GM10266 (cell line): ENCODE data around the gene KIF5A.

Experiments
- DNase-seq: peaks from one replicate; pipeline ENCODE4 v3.0.0; 2012; ENCODE audit errors: extremely low spot score
- TF ChIP-seq, protein P1 (sequence below): IDR thresholded peaks from 2 replicates; pipeline ENCODE4 v1.5.1; 2012; ENCODE audit warnings: mild to moderate bottlenecking, low read depth; ENCODE audit not compliant: control insufficient read depth, insufficient read depth; ENCODE audit errors: missing control alignments

KIF5A gene

DNA sequence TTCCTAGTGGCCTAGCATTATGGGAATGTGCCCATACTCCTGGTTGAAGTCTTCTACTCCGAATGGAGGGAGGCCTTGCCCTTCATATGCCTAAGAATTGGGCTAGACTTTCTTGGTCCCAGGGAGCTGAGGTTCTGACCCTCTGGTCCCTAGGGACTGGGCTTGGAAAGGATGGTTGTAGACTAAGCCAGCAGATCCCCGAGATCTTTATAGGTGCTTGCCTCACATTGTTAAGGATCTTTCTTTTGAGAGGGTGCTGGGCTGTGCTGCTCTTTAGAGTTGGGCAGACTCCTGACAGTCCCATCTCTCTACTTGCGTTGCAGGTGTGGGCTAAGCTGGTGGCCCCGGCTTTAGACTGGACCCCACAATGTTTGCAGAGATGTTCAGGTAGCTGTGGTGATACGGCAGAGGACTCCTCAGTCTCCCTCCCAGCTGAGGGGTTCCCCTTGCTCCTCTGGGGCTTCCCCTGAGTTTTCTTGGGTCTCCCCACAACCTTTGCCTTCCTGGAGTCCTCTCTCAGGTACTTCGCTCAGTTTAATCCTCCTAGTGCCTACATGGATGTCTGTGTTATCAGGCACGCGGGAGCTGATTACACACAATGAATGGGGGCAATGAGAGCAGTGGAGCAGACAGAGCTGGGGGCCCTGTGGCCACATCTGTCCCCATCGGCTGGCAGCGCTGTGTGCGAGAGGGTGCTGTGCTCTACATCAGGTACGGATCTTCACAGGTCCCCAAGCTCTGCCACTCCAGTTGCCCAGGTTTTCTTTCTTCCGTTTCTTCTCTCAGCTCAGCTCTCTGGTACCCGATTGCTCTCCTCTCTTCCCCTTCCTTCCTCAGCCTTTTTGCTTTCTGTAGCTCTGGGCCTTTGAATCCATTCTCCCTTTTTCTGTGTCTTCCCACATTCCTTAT, 25.9 kb upstream of the KIF5A start:
- TF ChIP-seq, protein P1, sequence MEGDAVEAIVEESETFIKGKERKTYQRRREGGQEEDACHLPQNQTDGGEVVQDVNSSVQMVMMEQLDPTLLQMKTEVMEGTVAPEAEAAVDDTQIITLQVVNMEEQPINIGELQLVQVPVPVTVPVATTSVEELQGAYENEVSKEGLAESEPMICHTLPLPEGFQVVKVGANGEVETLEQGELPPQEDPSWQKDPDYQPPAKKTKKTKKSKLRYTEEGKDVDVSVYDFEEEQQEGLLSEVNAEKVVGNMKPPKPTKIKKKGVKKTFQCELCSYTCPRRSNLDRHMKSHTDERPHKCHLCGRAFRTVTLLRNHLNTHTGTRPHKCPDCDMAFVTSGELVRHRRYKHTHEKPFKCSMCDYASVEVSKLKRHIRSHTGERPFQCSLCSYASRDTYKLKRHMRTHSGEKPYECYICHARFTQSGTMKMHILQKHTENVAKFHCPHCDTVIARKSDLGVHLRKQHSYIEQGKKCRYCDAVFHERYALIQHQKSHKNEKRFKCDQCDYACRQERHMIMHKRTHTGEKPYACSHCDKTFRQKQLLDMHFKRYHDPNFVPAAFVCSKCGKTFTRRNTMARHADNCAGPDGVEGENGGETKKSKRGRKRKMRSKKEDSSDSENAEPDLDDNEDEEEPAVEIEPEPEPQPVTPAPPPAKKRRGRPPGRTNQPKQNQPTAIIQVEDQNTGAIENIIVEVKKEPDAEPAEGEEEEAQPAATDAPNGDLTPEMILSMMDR: no peak
- DNase-seq: no peak

DNA sequence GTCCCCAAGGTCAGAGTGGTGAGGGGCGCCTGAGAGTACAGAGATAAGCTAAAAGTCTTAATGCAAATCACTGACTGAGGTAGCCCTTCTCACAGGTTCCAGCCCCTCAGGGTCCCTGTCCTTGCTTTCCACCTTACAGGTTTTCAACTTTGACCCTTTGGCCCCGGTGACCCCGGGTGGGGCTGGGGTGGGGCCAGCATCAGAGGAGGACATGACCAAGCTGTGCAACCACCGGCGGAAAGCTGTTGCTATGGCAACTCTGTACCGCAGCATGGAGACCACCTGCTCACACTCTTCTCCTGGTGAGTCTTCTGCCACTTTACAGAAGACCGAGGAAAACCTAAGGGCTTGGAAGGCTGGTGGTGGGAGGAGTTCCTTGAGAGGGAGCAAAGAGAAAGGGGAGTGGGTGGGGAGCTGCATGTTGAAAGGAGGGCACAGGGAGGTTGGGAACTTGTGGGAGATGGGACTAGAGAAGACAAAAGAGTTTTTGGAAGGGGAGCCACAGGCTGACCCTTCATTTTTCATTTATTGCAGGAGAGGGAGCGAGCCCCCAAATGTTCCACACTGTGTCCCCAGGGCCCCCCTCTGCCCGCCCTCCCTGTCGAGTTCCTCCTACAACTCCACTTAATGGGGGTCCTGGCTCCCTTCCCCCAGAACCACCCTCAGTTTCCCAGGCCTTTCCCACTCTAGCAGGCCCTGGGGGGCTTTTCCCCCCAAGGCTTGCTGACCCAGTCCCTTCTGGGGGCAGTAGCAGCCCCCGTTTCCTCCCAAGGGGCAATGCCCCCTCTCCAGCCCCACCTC, 24.8 kb upstream of the KIF5A start:
- no peak for DNase-seq
- TF ChIP-seq, protein P1: no peak

DNA sequence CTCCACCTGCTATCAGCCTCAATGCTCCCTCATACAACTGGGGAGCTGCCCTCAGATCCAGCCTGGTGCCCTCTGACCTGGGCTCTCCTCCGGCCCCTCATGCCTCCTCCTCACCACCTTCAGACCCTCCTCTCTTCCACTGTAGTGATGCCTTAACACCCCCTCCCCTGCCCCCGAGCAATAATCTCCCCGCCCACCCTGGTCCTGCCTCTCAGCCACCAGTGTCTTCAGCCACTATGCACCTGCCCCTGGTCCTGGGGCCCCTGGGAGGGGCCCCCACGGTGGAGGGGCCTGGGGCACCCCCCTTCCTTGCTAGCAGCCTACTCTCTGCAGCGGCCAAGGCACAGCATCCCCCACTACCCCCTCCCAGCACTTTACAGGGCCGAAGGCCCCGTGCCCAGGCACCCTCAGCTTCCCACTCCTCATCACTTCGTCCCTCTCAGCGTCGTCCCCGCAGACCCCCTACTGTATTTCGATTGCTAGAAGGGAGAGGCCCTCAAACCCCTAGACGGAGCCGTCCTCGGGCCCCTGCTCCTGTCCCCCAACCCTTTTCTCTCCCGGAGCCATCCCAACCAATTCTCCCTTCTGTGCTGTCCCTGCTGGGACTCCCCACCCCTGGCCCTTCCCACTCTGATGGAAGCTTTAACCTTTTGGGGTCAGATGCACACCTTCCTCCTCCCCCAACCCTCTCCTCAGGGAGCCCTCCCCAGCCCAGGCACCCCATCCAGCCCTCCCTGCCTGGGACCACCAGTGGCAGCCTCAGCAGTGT, 24.0 kb upstream of the KIF5A start:
- TF ChIP-seq, protein P1: no peak
- DNase-seq: no peak

DNA sequence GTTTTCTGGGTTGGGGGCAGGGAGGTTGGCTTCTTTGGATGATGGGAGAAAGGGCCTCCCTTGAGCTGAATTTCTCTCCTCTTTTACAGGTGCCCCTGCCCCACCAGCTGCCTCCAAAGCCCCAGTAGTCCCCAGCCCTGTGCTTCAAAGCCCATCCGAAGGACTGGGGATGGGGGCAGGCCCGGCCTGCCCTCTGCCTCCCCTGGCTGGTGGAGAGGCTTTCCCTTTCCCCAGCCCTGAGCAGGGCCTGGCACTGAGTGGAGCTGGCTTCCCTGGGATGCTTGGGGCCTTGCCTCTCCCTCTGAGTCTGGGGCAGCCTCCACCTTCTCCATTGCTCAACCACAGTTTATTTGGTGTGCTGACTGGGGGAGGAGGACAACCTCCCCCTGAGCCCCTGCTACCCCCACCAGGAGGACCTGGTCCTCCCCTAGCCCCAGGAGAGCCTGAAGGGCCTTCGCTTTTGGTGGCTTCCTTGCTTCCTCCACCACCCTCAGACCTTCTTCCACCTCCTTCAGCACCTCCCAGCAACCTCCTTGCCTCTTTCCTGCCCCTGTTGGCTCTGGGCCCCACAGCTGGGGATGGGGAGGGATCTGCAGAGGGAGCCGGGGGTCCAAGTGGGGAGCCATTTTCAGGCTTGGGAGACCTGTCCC, 23.2 kb upstream of the KIF5A start:
- TF ChIP-seq, protein P1: no peak
- DNase-seq: no peak

DNA sequence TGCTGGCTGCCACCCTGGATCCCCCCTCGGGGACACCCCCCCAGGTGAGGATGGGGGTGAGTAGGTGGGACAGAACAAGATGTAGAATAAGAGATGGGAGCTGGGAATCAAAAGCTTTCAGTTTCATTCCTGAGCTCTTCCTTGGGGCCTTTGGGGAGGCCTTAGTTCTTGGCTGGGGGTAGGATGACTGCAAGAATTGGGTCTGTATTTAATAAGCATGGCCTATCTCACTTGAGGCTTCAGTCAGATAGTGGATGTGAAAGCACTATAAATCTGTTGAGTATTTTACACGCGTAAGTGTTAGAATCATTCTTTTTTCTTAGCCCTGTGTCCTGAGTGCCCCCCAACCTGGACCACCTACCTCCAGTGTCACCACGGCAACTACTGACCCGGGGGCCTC, 22.7 kb upstream of the KIF5A start:
- no peak for DNase-seq
- TF ChIP-seq, protein P1: no peak

DNA sequence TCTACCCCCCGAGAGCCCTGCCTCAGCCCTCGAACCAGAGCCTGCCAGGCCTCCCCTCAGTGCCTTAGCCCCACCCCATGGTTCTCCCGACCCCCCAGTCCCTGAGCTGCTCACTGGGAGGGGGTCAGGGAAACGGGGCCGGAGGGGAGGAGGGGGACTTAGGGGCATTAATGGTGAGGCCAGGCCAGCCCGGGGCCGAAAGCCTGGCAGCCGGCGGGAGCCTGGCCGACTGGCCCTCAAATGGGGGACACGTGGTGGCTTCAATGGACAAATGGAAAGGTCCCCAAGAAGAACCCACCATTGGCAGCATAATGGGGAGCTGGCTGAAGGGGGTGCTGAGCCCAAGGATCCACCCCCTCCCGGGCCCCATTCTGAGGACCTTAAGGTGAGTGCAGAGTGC, 21.7 kb upstream of the KIF5A start:
- TF ChIP-seq, protein P1: no peak

More for the DNA sequence above, 21.7 kb upstream of the KIF5A start:
- DNase-seq: no peak
